ENCODE measurements around the gene VPS13D.
"Not testable (repeated sequence)": the region's sequence is repeated elsewhere in the genome, so short reads cannot be mapped to it uniquely, and the experiment has no call there.

VPS13D gene

DNA sequence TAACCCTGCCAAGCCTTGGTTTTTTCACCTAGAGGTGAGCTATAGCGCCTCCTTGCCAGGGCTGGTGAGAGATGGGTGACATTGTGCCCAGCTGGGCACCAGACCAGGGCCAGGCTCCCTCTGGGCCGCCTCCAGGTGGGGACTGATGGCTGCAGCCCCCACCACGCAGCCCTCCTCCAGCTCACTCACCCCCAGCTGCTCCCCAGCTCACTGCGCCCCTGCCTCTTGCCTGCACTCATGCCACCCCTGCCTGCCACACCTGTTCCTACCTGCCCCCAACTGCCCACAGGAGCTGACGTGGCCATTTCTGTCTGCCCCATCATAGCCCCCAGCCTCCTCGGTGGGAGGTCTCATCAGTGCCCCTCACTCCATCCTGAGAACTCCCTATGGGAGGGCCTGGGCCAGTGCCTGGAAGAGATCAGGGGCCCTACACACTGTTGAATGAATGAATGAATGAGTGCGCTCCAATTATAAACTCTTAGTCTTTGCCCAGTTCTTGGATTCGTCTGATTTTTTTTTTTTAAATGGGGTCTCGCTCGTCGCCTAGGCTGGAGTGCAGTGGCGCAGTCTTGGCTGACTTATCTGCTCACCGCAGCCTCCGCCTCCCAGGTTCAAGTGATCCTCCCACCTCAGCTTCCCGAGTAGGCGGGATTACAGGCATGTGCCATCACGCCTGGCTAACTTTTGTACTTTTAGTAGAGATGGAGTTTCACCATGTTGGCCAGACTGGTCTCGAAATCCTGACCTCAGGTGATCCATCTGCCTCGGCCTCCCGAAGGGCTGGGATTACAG, 26.4 kb upstream of the VPS13D start:
- no peak for DNase-seq

GRCh38 chr1:12204140-12204539, 25.7 kb upstream of the VPS13D start:
- no peak for TF ChIP-seq POLR2A (IDR thresholded peaks at IDR 0.05; ENCODE audit: low read length)
- no peak for TF ChIP-seq GATA1 (IDR thresholded peaks at IDR 0.05; ENCODE audit: low read depth, low read length)
- DNase-seq = no peak

More for the DNA sequence above, 26.4 kb upstream of the VPS13D start:
- TF ChIP-seq POLR2A (IDR thresholded peaks at IDR 0.05; ENCODE audit: low read length) (no peak), GATA1 (IDR thresholded peaks at IDR 0.05; ENCODE audit: low read depth, low read length) (no peak)

- no peak for DNase-seq
- TF ChIP-seq GATA1 (IDR thresholded peaks at IDR 0.05; ENCODE audit: low read depth, low read length) (no peak), POLR2A (IDR thresholded peaks at IDR 0.05; ENCODE audit: low read length) (no peak)
Measured at GRCh38 chr1:12204754-12205658, 24.8 kb upstream of the VPS13D start.

DNA sequence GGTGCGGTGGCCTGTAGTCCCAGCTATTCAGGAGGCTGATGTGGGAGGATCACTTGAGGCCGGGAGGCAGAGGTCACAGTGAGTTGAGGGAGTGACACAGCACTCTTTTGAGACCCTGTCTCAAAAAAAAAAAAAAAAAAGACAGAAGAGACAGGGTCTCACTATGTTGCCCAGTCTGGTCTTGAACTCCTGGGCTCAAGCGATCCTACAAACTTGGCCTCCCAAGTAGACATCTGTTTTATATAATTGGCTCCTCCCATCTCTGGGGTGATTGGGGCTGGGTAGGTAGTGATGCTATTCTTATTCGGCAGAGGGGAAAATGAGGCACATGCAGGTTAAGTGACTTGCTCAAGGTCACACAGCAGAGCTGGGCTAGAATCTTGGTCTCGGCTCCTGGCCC, 23.6 kb upstream of the VPS13D start:
- TF ChIP-seq GATA1 (IDR thresholded peaks at IDR 0.05; ENCODE audit: low read depth, low read length) (no peak), POLR2A (IDR thresholded peaks at IDR 0.05; ENCODE audit: low read length) (no peak)
- DNase-seq = no peak

DNA sequence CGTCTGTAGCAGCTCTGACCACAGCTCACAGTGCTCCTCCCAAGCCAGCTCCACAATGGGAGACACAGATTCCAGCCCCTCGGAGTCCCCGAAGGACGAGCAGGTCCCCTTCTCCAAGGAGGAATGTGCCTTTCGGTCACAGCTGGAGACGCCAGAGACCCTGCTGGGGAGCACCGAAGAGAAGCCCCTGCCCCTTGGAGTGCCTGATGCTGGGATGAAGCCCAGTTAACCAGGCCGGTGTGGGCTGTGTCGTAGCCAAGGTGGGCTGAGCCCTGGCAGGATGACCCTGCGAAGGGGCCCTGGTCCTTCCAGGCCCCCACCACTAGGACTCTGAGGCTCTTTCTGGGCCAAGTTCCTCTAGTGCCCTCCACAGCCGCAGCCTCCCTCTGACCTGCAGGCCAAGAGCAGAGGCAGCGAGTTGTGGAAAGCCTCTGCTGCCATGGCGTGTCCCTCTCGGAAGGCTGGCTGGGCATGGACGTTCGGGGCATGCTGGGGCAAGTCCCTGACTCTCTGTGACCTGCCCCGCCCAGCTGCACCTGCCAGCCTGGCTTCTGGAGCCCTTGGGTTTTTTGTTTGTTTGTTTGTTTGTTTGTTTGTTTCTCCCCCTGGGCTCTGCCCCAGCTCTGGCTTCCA, 22.9 kb upstream of the VPS13D start:
- no peak for DNase-seq
- TF ChIP-seq POLR2A (IDR thresholded peaks at IDR 0.05; ENCODE audit: low read length) = no peak
- TF ChIP-seq GATA1 (IDR thresholded peaks at IDR 0.05; ENCODE audit: low read depth, low read length) = no peak

GRCh38 chr1:12208271-12208670, 21.6 kb upstream of the VPS13D start:
- no peak for DNase-seq
- TF ChIP-seq POLR2A (IDR thresholded peaks at IDR 0.05; ENCODE audit: low read length) = no peak
- TF ChIP-seq GATA1 (IDR thresholded peaks at IDR 0.05; ENCODE audit: low read depth, low read length) = no peak

- TF ChIP-seq GATA1 (IDR thresholded peaks at IDR 0.05; ENCODE audit: low read depth, low read length) (no peak), POLR2A (IDR thresholded peaks at IDR 0.05; ENCODE audit: low read length) (no peak)
- DNase-seq = peak; percentile 69 to 88
Measured at GRCh38 chr1:12208764-12209494, 20.9 kb upstream of the VPS13D start.

GRCh38 chr1:12209495-12209832, 20.4 kb upstream of the VPS13D start:
- TF ChIP-seq POLR2A (IDR thresholded peaks at IDR 0.05; ENCODE audit: low read length) (no peak), GATA1 (IDR thresholded peaks at IDR 0.05; ENCODE audit: low read depth, low read length) (no peak)
- no peak for DNase-seq

DNA sequence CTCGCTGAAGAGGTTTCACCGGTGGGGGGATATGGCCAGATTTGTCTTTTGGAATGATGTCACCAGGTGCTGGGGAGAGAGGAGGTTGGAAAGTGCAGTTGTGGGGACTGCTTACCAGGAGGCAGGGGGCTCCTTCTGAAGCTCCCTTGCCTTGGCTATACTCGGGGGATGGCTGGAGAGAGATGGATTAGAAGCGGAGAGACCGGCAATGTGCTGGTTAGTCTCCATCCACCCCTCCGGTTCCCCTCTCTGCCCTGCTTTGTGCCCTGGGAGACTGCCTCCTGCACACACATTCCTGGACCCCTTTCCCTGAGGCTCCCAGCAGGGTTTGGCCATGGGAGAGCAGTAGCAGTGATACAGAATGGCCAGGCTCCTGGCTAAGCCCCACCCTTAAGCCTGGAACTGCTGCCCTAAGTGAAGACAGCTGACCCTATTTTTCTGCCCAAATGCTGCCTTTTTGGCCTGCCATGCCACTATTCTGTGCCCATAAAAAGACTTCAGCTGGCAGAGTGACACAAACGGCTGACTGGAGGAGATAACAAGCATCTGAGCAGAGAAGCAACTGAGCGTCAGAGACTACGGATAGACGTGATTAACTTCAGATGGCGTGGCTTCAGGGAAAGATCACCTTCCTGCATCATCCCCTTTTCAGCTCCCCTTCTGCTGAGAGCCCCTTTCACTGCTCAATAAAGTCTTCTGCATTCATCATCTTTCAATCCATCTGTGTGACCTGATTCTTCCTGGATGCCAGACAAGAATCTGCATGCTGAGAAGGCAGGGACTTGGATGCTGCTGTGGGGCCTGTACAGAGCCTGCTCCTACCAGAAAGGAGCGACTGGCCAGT, 14.5 kb upstream of the VPS13D start:
- no peak for TF ChIP-seq GATA1 (IDR thresholded peaks at IDR 0.05; ENCODE audit: low read depth, low read length)
- TF ChIP-seq POLR2A (IDR thresholded peaks at IDR 0.05; ENCODE audit: low read length) = no peak
- DNase-seq = peak; percentile 16 to 33

DNA sequence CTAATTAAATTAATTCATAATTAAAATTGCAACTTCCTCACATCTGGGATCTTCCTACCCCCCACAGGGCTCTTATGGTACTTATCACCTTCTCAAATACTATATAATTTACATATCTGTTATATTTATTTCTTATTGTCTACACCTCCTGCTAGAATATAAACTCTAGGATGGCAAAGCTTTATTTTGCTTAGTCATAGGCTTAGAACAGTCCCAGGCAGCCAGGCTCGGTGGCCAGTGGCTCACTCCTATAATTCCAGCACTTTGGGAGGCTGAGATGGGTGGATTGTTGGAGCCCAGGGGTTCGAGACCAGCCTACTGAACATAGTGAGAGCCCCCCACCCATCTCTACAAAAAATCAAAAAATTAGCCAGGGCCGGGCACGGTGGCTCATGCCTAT, 10.0 kb upstream of the VPS13D start:
- TF ChIP-seq GATA1 (IDR thresholded peaks at IDR 0.05; ENCODE audit: low read depth, low read length) (no peak), POLR2A (IDR thresholded peaks at IDR 0.05; ENCODE audit: low read length) (no peak)
- DNase-seq = no peak

- TF ChIP-seq POLR2A (IDR thresholded peaks at IDR 0.05; ENCODE audit: low read length) (no peak), GATA1 (IDR thresholded peaks at IDR 0.05; ENCODE audit: low read depth, low read length) (no peak)
- DNase-seq = peak in 1 of 2 experiments; percentile 11
Measured at GRCh38 chr1:12220890-12221289, 8.9 kb upstream of the VPS13D start.

- not testable (repeated sequence) for DNase-seq
Measured at GRCh38 chr1:12222700-12223099, 7.1 kb upstream of the VPS13D start.

DNA sequence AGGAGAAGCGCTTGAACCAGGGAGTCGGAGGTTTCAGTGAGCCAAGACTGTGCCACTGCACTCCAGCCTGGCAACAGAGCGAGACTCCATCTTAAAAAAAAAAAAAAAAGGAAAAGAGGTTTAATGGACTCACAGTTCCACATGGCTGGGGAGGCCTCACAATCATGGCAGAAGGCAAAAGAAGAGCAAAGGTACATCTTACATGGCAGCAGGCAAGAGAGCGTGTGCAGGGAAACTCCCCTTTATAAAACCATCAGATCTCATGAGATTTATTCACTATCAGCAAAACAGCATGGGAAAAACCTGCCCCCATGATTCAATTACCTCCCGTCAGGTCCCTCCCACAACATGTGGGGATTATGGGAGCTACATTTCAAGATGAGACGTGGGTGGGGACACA, 5.7 kb upstream of the VPS13D start:
- DNase-seq = not testable (repeated sequence)

All from erythroblast (primary cell).